Prostate gland (tissue), 2 donors: Measurements from ENCODE around the gene FOXP1. TPM values are rescaled to one million over a fixed set of nuclear protein-coding genes. Genes with fewer than 3 reads are reported as not detected.

Source experiments
- DNase-seq: peaks from one replicate; pipeline ENCODE4 v3.0.0-alpha.2; 2019; ENCODE audit warnings: low spot score
- H3K27ac ChIP-seq, 2 donors: fragments of 200-600 bp; sonication (generic); 2 replicates each; pipeline ENCODE4 v1.5.1; 2017 to 2019
- H3K27me3 ChIP-seq: fragments of 200-600 bp; sonication (generic); replicated peaks from 2 replicates; pipeline ENCODE4 v1.5.1; 2019; ENCODE audit not compliant: insufficient read depth
- H3K36me3 ChIP-seq, 2 donors: fragments of 200-600 bp; sonication (generic); 1 replicate in 1 of 2; 2 replicates in 1 of 2; pipeline versions ENCODE4 v1.5.1 to v1.8.1; 2017 to 2019
- H3K4me1 ChIP-seq: fragments of 200-600 bp; sonication (generic); replicated peaks from 2 replicates; pipeline ENCODE4 v1.5.1; 2019
- H3K4me3 ChIP-seq, 2 donors: fragments of 200-600 bp; sonication (generic); 2 replicates each; pipeline ENCODE4 v1.5.1; 2017 to 2019
- H3K9me3 ChIP-seq: fragments of 200-600 bp; sonication (generic); 2 replicates; pipeline ENCODE4 v1.5.1; 2017
- CTCF ChIP-seq, 4 experiments: fragments of 200-600 bp in 2 of 4; fragments of 450-650 bp in 2 of 4; sonication (generic) in 2 of 4; IDR thresholded peaks; 1 replicate in 3 of 4; 2 replicates in 1 of 4; pipeline ENCODE4 v1.5.1; 2016 to 2019; ENCODE audit warnings: antibody characterized with exemption in 4 of 4, mild to moderate bottlenecking in 2 of 4, moderate library complexity in 2 of 4
- POLR2A ChIP-seq: fragments of 450-650 bp; IDR thresholded peaks from one replicate; pipeline ENCODE4 v1.6.1; 2016; ENCODE audit warnings: antibody characterized with exemption, mild to moderate bottlenecking
- POLR2AphosphoS5 ChIP-seq: sonication (generic); formaldehyde crosslinking; IDR thresholded peaks from one replicate; pipeline ENCODE4 v1.6.1; 2017; ENCODE audit warnings: antibody characterized with exemption
- WGBS: methylation state at CpG from one replicate; pipeline ENCODE4 v1.1.5; 2018; 5-methylcytosine and 5-hydroxymethylcytosine counted together
- intact Hi-C: fragments of 100-400 bp; cut with DNase I; formaldehyde crosslinking; loops from one replicate; pipeline ENCODE4 v1.14.2; 2022
- total RNA-seq, 2 donors: library from RNA; depleted of rRNA; stranded (reverse); fragments of >200 nt; gene quantifications; one replicate each; pipeline ENCODE4 v1.1.0, GENCODE V29; 2016

FOXP1 gene
- total RNA-seq, 2 donors from 2014 or later = 133 to 156 TPM

GRCh38 chr3:70959506-70960291 lies 623.8 kb downstream of the FOXP1 start:
- Histone ChIP-seq H3K27me3 (no peaks in the 10 kb centered on the region), H3K4me3 (no peak overlapping the region), H3K9me3 (no peaks in the 10 kb centered on the region), H3K27ac (no peak overlapping the region), H3K4me1 (no peaks in the 10 kb centered on the region), H3K36me3 (no peaks in the 10 kb centered on the region)
- no peak for DNase-seq
- no peak for TF ChIP-seq POLR2AphosphoS5
- no peak for TF ChIP-seq POLR2A
- TF ChIP-seq CTCF (IDR thresholded peaks at IDR 0.05) = no peak
- 92% methylated on average over 14 of the region's 14 CpGs for WGBS
- intact Hi-C loops = no loop called here

- Histone ChIP-seq H3K4me3 (no peak overlapping the region), H3K27ac (no peak overlapping the region), H3K36me3 (no peaks in the 10 kb centered on the region), H3K27me3 (no peaks in the 10 kb centered on the region), H3K4me1 (no peaks in the 10 kb centered on the region), H3K9me3 (no peaks in the 10 kb centered on the region)
- intact Hi-C loops = no loop called here
- WGBS = 90% methylated on average over 12 of the region's 12 CpGs
- TF ChIP-seq CTCF (IDR thresholded peaks at IDR 0.05) (no peak), POLR2AphosphoS5 (no peak), POLR2A (no peak)
- no peak for DNase-seq
These were observed 631.3 kb downstream of the FOXP1 start for GRCh38 chr3:70952033-70952747.

- H3K4me3 ChIP-seq = no peak overlapping the region
- intact Hi-C loops = no loop called here
These were observed 632.2 kb downstream of the FOXP1 start for GRCh38 chr3:70951316-70951715.

GRCh38 chr3:70947579-70947978 lies 635.9 kb downstream of the FOXP1 start:
- Histone ChIP-seq H3K27me3 (no peaks in the 10 kb centered on the region), H3K27ac (no peak overlapping the region), H3K4me1 (no peaks in the 10 kb centered on the region), H3K4me3 (no peak overlapping the region), H3K36me3 (no peaks in the 10 kb centered on the region), H3K9me3 (no peaks in the 10 kb centered on the region)
- WGBS = 31% methylated on average over 1 of the region's 1 CpG
- no peak for TF ChIP-seq CTCF (IDR thresholded peaks at IDR 0.05)
- TF ChIP-seq POLR2A = no peak
- no peak for TF ChIP-seq POLR2AphosphoS5
- intact Hi-C loops = no loop called here
- DNase-seq = no peak

More at GRCh38 chr3:70951316-70951715, 632.2 kb downstream of the FOXP1 start:
- 73% methylated on average over 5 of the region's 5 CpGs for WGBS
- H3K36me3 ChIP-seq = no peaks in the 10 kb centered on the region
- DNase-seq = no peak
- no peak overlapping the region for H3K27ac ChIP-seq
- TF ChIP-seq POLR2AphosphoS5 (no peak), CTCF (IDR thresholded peaks at IDR 0.05) (no peak)
- H3K9me3 ChIP-seq = no peaks in the 10 kb centered on the region
- no peaks in the 10 kb centered on the region for H3K4me1 ChIP-seq
- H3K27me3 ChIP-seq = no peaks in the 10 kb centered on the region
